ENCODE data around the gene BTN3A1.

GRCh38 chr6:26398555-26398954 lies 3.5 kb upstream of the BTN3A1 start:
- TF ChIP-seq, protein P1, sequence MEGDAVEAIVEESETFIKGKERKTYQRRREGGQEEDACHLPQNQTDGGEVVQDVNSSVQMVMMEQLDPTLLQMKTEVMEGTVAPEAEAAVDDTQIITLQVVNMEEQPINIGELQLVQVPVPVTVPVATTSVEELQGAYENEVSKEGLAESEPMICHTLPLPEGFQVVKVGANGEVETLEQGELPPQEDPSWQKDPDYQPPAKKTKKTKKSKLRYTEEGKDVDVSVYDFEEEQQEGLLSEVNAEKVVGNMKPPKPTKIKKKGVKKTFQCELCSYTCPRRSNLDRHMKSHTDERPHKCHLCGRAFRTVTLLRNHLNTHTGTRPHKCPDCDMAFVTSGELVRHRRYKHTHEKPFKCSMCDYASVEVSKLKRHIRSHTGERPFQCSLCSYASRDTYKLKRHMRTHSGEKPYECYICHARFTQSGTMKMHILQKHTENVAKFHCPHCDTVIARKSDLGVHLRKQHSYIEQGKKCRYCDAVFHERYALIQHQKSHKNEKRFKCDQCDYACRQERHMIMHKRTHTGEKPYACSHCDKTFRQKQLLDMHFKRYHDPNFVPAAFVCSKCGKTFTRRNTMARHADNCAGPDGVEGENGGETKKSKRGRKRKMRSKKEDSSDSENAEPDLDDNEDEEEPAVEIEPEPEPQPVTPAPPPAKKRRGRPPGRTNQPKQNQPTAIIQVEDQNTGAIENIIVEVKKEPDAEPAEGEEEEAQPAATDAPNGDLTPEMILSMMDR (IDR thresholded peaks at IDR 0.05) = no peak
- TF ChIP-seq POLR2A (IDR thresholded peaks at IDR 0.05) (no peak), EP300 (IDR thresholded peaks at IDR 0.05) (no peak)

All from tibial nerve (tissue), 4 donors.